ENCODE measurements around the gene IFT81. TPM values are rescaled to one million over a fixed set of nuclear protein-coding genes. Genes with fewer than 3 reads are reported as not detected.
"Not testable (repeated sequence)": the region's sequence is repeated elsewhere in the genome, so short reads cannot be mapped to it uniquely, and the experiment has no call there.

Gene IFT81
- total RNA-seq, 1 donor from 2014 or later: 18.3 TPM

GRCh38 chr12:110108309-110109036 lies 15.7 kb upstream of the IFT81 start:
- H3K27me3 ChIP-seq (ENCODE audit: control insufficient read depth in 3 of 3, insufficient read depth in 3 of 3, low read length in 3 of 3): no peaks in the 10 kb centered on the region
- peak overlapping the region in 1 of 3 donors; percentile 74 for H3K9ac ChIP-seq (ENCODE audit: low read depth in 1 of 3, low read length in 3 of 3)
- H3K4me3 ChIP-seq (ENCODE audit: low read length in 3 of 3): peak overlapping the region in 2 of 3 donors; percentile 49 to 52
- H3K27ac ChIP-seq (ENCODE audit: low read depth, low read length): peak overlapping the region; percentile 86
- peaks cover 19 to 27% (median 24%) of the 10 kb centered on the region in 3 donors for H3K4me1 ChIP-seq (ENCODE audit: control insufficient read depth in 3 of 3, insufficient read depth in 3 of 3, low read length in 3 of 3)
- H3K9me3 ChIP-seq (ENCODE audit: control insufficient read depth in 3 of 3, low read length in 3 of 3): no peaks in the 10 kb centered on the region
- no peaks in the 10 kb centered on the region for H3K36me3 ChIP-seq (ENCODE audit: control insufficient read depth in 3 of 3, insufficient read depth in 3 of 3, low read length in 3 of 3)

DNA sequence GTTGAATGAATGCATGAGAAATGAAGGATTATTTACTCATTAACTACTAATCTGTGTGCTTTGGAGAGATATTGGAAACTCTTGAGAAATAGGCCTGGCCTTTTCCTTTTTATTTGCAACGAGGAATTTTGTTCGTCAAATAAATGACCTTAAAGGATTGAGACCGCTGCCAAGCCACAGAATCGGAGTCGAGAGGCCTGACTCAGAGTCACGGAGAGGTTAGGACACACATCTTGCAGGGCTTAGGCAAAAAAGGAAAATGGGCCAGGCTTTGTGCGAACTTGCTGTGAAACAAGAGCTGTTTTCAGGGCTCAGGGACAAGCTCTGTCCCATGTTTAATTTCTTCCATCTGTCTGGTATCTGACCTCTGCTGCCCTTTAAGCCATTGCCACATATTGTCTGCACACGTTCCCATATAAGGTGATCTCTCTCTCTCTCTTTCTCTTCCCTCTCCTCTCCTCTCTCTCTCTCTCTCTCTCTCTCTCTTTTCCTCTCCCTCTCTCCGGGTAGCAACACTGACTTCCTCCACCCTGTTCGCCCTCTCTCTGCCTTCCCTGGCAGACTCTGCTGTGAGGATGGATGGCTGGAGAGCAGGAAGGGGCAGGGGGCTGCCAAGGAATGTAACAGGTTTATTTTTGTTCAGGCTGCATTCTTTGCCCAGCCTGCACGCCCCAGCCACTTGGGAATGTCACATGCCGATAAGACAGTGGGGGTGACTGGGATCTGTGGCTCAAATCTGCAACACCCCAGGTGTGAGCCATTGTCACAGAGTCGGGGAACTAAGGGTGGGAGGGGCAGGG lies 14.9 kb upstream of the IFT81 start:
- Histone ChIP-seq H3K27ac (ENCODE audit: low read depth, low read length) (peak overlapping the region; percentile 86), H3K9me3 (ENCODE audit: control insufficient read depth in 3 of 3, low read length in 3 of 3) (no peaks in the 10 kb centered on the region), H3K4me3 (ENCODE audit: low read length in 3 of 3) (peak overlapping the region; percentile 33 to 52 (median 49)), H3K9ac (ENCODE audit: low read depth in 1 of 3, low read length in 3 of 3) (peak overlapping the region; percentile 57 to 74 (median 73)), H3K27me3 (ENCODE audit: control insufficient read depth in 3 of 3, insufficient read depth in 3 of 3, low read length in 3 of 3) (no peaks in the 10 kb centered on the region), H3K36me3 (ENCODE audit: control insufficient read depth in 3 of 3, insufficient read depth in 3 of 3, low read length in 3 of 3) (no peaks in the 10 kb centered on the region), H3K4me1 (ENCODE audit: control insufficient read depth in 3 of 3, insufficient read depth in 3 of 3, low read length in 3 of 3) (peaks cover 19 to 29% (median 24%) of the 10 kb centered on the region in 3 donors)

DNA sequence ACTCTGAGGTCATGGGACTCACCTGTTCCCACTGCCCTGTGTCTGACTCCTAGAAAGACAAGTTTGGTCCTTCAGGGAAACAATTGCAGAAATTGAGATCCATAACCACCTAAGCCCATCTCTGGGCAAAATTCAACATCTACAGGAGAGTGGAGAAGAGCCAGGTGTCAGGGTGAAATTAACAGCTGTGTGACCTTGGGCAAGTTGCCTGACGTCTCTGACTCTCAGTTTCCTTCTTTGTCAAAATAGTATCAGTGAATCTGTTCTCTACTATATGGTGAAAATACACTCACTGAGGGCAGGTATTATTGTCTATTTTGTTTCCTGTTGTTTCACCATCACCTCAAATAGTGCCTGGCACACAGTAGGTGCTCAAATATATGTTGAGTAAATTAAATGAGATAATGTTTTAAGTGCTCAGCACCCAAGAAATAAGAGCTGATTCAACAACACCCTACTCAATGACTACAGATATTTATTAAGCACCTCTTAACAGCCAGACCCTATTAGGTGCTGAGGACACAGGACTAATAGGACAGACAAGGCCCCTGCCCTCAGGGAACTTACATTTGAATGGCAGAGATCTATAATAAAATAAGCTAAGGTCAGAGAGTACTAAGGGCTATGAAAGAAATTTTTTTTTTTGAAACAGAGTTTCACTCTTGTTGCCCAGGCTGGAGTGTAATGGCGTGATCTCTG lies 14.2 kb upstream of the IFT81 start:
- peak overlapping the region in 2 of 3 donors; percentile 49 to 52 for H3K4me3 ChIP-seq (ENCODE audit: low read length in 3 of 3)
- H3K4me1 ChIP-seq (ENCODE audit: control insufficient read depth in 3 of 3, insufficient read depth in 3 of 3, low read length in 3 of 3): peaks cover 19 to 29% (median 27%) of the 10 kb centered on the region in 3 donors
- peak overlapping the region; percentile 86 for H3K27ac ChIP-seq (ENCODE audit: low read depth, low read length)
- no peaks in the 10 kb centered on the region for H3K9me3 ChIP-seq (ENCODE audit: control insufficient read depth in 3 of 3, low read length in 3 of 3)
- H3K9ac ChIP-seq (ENCODE audit: low read depth in 1 of 3, low read length in 3 of 3): peak overlapping the region in 2 of 3 donors; percentile 57 to 74
- no peaks in the 10 kb centered on the region for H3K27me3 ChIP-seq (ENCODE audit: control insufficient read depth in 3 of 3, insufficient read depth in 3 of 3, low read length in 3 of 3)
- no peaks in the 10 kb centered on the region for H3K36me3 ChIP-seq (ENCODE audit: control insufficient read depth in 3 of 3, insufficient read depth in 3 of 3, low read length in 3 of 3)

GRCh38 chr12:110111476-110112334 lies 12.5 kb upstream of the IFT81 start:
- H3K9ac ChIP-seq (ENCODE audit: low read depth in 1 of 3, low read length in 3 of 3): no peak overlapping the region
- no peaks in the 10 kb centered on the region for H3K9me3 ChIP-seq (ENCODE audit: control insufficient read depth in 3 of 3, low read length in 3 of 3)
- no peak overlapping the region for H3K27ac ChIP-seq (ENCODE audit: low read depth, low read length)

DNA sequence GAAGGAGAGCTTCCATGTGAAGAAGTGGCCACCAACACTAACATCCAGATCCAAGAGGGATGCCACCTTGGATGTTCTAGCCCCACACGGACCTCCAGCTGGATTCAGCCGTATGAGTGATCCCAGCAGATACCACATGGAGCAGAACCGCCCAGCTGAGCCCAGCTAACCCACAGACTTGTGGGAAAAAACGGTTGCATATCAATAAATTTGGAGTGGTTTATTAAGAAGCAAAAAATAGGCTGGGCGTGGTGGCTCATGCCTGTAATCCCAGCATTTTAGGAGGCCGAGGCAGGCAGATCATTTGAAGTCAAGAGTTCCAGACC lies 11.9 kb upstream of the IFT81 start:
- H3K9ac ChIP-seq (ENCODE audit: low read depth in 1 of 3, low read length in 3 of 3): no peak overlapping the region
- H3K36me3 ChIP-seq (ENCODE audit: control insufficient read depth in 3 of 3, insufficient read depth in 3 of 3, low read length in 3 of 3): no peaks in the 10 kb centered on the region
- H3K27ac ChIP-seq (ENCODE audit: low read depth, low read length): no peak overlapping the region
- no peaks in the 10 kb centered on the region for H3K27me3 ChIP-seq (ENCODE audit: control insufficient read depth in 3 of 3, insufficient read depth in 3 of 3, low read length in 3 of 3)
- H3K4me3 ChIP-seq (ENCODE audit: low read length in 3 of 3): no peak overlapping the region
- H3K9me3 ChIP-seq (ENCODE audit: control insufficient read depth in 3 of 3, low read length in 3 of 3): no peaks in the 10 kb centered on the region
- H3K4me1 ChIP-seq (ENCODE audit: control insufficient read depth in 3 of 3, insufficient read depth in 3 of 3, low read length in 3 of 3): peaks cover 19 to 28% (median 27%) of the 10 kb centered on the region in 3 donors

More at GRCh38 chr12:110111476-110112334, 12.5 kb upstream of the IFT81 start:
- H3K4me1 ChIP-seq (ENCODE audit: control insufficient read depth in 3 of 3, insufficient read depth in 3 of 3, low read length in 3 of 3): peaks cover 19 to 29% (median 27%) of the 10 kb centered on the region in 3 donors
- no peaks in the 10 kb centered on the region for H3K36me3 ChIP-seq (ENCODE audit: control insufficient read depth in 3 of 3, insufficient read depth in 3 of 3, low read length in 3 of 3)
- H3K4me3 ChIP-seq (ENCODE audit: low read length in 3 of 3): no peak overlapping the region
- H3K27me3 ChIP-seq (ENCODE audit: control insufficient read depth in 3 of 3, insufficient read depth in 3 of 3, low read length in 3 of 3): no peaks in the 10 kb centered on the region

GRCh38 chr12:110114528-110114937 lies 9.6 kb upstream of the IFT81 start:
- Histone ChIP-seq H3K9ac (ENCODE audit: low read depth in 1 of 3, low read length in 3 of 3) (no peak overlapping the region), H3K36me3 (ENCODE audit: control insufficient read depth in 3 of 3, insufficient read depth in 3 of 3, low read length in 3 of 3) (no peaks in the 10 kb centered on the region), H3K4me3 (ENCODE audit: low read length in 3 of 3) (no peak overlapping the region), H3K27me3 (ENCODE audit: control insufficient read depth in 3 of 3, insufficient read depth in 3 of 3, low read length in 3 of 3) (no peaks in the 10 kb centered on the region), H3K9me3 (ENCODE audit: control insufficient read depth in 3 of 3, low read length in 3 of 3) (no peaks in the 10 kb centered on the region), H3K4me1 (ENCODE audit: control insufficient read depth in 3 of 3, insufficient read depth in 3 of 3, low read length in 3 of 3) (peaks cover 5 to 7% (median 6%) of the 10 kb centered on the region in 3 donors), H3K27ac (ENCODE audit: low read depth, low read length) (no peak overlapping the region)

- Histone ChIP-seq H3K9me3 (ENCODE audit: control insufficient read depth in 3 of 3, low read length in 3 of 3) (no peaks in the 10 kb centered on the region), H3K9ac (ENCODE audit: low read depth in 1 of 3, low read length in 3 of 3) (no peak overlapping the region), H3K4me1 (ENCODE audit: control insufficient read depth in 3 of 3, insufficient read depth in 3 of 3, low read length in 3 of 3) (peaks cover 0 to 3% (median 2%) of the 10 kb centered on the region in 3 donors), H3K27me3 (ENCODE audit: control insufficient read depth in 3 of 3, insufficient read depth in 3 of 3, low read length in 3 of 3) (no peaks in the 10 kb centered on the region), H3K36me3 (ENCODE audit: control insufficient read depth in 3 of 3, insufficient read depth in 3 of 3, low read length in 3 of 3) (no peaks in the 10 kb centered on the region), H3K4me3 (ENCODE audit: low read length in 3 of 3) (no peak overlapping the region), H3K27ac (ENCODE audit: low read depth, low read length) (no peak overlapping the region)
Observed at GRCh38 chr12:110115675-110116074, 8.5 kb upstream of the IFT81 start.

DNA sequence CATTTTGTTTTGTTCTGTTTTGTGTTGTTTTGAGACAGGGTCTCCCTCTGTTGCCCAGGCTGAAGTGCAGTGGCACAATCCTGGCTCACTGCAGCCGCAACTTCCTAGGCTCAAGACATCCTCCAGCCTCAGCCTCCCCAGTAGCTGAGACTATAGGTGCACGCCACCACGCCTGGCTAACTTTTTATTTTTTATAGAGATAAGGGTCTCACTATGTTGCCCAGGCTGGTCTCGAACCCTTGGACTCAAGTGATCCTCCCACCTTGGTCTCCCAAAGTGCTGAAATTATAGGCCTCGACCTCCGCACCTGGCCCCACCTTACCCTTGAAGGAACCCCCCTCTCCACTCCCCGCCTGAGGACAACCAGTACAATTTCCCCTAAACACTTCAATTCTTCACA lies 7.5 kb upstream of the IFT81 start:
- no peaks in the 10 kb centered on the region for H3K27me3 ChIP-seq (ENCODE audit: control insufficient read depth in 3 of 3, insufficient read depth in 3 of 3, low read length in 3 of 3)
- no peak overlapping the region for H3K27ac ChIP-seq (ENCODE audit: low read depth, low read length)
- H3K4me1 ChIP-seq (ENCODE audit: control insufficient read depth in 3 of 3, insufficient read depth in 3 of 3, low read length in 3 of 3): peaks cover 0 to 3% (median 2%) of the 10 kb centered on the region in 3 donors
- H3K9ac ChIP-seq (ENCODE audit: low read depth in 1 of 3, low read length in 3 of 3): no peak overlapping the region
- no peaks in the 10 kb centered on the region for H3K9me3 ChIP-seq (ENCODE audit: control insufficient read depth in 3 of 3, low read length in 3 of 3)
- H3K36me3 ChIP-seq (ENCODE audit: control insufficient read depth in 3 of 3, insufficient read depth in 3 of 3, low read length in 3 of 3): no peaks in the 10 kb centered on the region
- H3K4me3 ChIP-seq (ENCODE audit: low read length in 3 of 3): no peak overlapping the region

DNA sequence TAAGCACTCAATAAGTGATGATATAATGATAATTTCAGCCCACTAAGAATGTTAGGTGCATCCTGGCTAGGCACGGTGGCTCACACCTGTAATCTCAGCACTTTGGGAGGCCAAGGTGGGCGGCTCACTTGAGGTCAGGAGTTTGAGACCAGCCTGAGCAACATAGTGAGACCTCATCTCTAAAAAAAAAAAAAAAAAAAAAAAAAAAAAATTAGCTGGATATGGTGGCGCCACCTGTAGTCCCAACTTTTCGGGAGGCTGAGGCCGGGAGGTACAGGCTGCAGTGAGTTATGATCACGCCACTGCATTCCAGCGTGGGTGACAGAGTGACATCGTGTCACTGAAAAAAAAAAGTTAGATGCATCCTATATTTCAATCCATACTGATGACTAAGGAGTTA lies 6.9 kb upstream of the IFT81 start:
- H3K9ac ChIP-seq (ENCODE audit: low read depth in 1 of 3, low read length in 3 of 3); H3K4me1 ChIP-seq (ENCODE audit: control insufficient read depth in 3 of 3, insufficient read depth in 3 of 3, low read length in 3 of 3); H3K36me3 ChIP-seq (ENCODE audit: control insufficient read depth in 3 of 3, insufficient read depth in 3 of 3, low read length in 3 of 3); H3K4me3 ChIP-seq (ENCODE audit: low read length in 3 of 3); H3K9me3 ChIP-seq (ENCODE audit: control insufficient read depth in 3 of 3, low read length in 3 of 3); H3K27ac ChIP-seq (ENCODE audit: low read depth, low read length); H3K27me3 ChIP-seq (ENCODE audit: control insufficient read depth in 3 of 3, insufficient read depth in 3 of 3, low read length in 3 of 3): not testable (repeated sequence)

Measured in skeletal muscle tissue (tissue), 4 donors.